ENCODE results near the gene SNN.

Gene SNN

GRCh38 chr16:11655655-11656054, 12.6 kb upstream of the SNN start:
- Mint-ChIP-seq H3K9me3 (no peaks in the 10 kb centered on the region), H3K27ac (no peak overlapping the region), H3K4me3 (no peak overlapping the region), H3K36me3 (ENCODE audit: low read depth) (no peaks in the 10 kb centered on the region), H3K27me3 (ENCODE audit: low read depth) (peaks cover 3% of the 10 kb centered on the region), H3K4me1 (no peaks in the 10 kb centered on the region)
- no peak for TF ChIP-seq CTCF (IDR thresholded peaks at IDR 0.05; ENCODE audit: unreplicated experiment in 3 of 3)

GRCh38 chr16:11657556-11657955, 10.7 kb upstream of the SNN start:
- H3K27me3 Mint-ChIP-seq (ENCODE audit: low read depth), result peaks cover 3% of the 10 kb centered on the region
- H3K36me3 Mint-ChIP-seq (ENCODE audit: low read depth), result no peaks in the 10 kb centered on the region
- H3K4me1 Mint-ChIP-seq, result no peaks in the 10 kb centered on the region
- no peak overlapping the region for H3K4me3 Mint-ChIP-seq
- H3K9me3 Mint-ChIP-seq, result no peaks in the 10 kb centered on the region
- no peak overlapping the region for H3K27ac Mint-ChIP-seq
- no peak for TF ChIP-seq CTCF (IDR thresholded peaks at IDR 0.05; ENCODE audit: unreplicated experiment in 3 of 3)

- Mint-ChIP-seq H3K36me3 (ENCODE audit: low read depth) (no peaks in the 10 kb centered on the region), H3K27ac (no peak overlapping the region)
- TF ChIP-seq CTCF (IDR thresholded peaks at IDR 0.05; ENCODE audit: unreplicated experiment in 3 of 3), result no peak
These were observed 9.2 kb upstream of the SNN start for GRCh38 chr16:11658896-11659708.

GRCh38 chr16:11660565-11660964, 7.7 kb upstream of the SNN start:
- no peaks in the 10 kb centered on the region for H3K9me3 Mint-ChIP-seq
- no peaks in the 10 kb centered on the region for H3K36me3 Mint-ChIP-seq (ENCODE audit: low read depth)
- no peak overlapping the region for H3K27ac Mint-ChIP-seq
- no peak for TF ChIP-seq CTCF (IDR thresholded peaks at IDR 0.05; ENCODE audit: unreplicated experiment in 3 of 3)
- no peaks in the 10 kb centered on the region for H3K4me1 Mint-ChIP-seq
- H3K27me3 Mint-ChIP-seq (ENCODE audit: low read depth), result peaks cover 3% of the 10 kb centered on the region
- H3K4me3 Mint-ChIP-seq, result no peak overlapping the region

More at GRCh38 chr16:11658896-11659708, 9.2 kb upstream of the SNN start:
- H3K4me1 Mint-ChIP-seq, result no peaks in the 10 kb centered on the region
- peaks cover 3% of the 10 kb centered on the region for H3K27me3 Mint-ChIP-seq (ENCODE audit: low read depth)
- no peak overlapping the region for H3K4me3 Mint-ChIP-seq
- H3K9me3 Mint-ChIP-seq, result no peaks in the 10 kb centered on the region

DNA sequence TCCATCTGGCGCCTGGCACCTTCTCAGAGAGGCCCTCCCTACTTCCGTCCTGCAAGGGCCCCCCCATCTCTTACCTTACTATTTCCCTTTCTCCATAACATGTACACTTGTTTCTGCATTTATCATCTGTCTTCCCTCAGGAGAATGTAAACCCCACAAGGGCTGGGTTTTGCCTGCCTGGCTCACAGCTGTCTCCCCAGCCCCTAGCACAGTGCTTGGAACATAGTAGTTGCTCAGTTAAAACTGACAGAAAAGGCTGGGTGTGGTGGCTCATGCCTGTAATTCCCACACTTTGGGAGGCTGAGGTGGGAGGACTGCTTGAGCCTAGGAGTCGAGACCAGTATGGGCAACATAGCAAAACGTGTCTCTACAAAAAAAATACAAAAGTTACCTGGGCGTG, 5.7 kb upstream of the SNN start:
- peaks cover under 1% of the 10 kb centered on the region for H3K27me3 Mint-ChIP-seq (ENCODE audit: low read depth)

More for the DNA sequence above, 5.7 kb upstream of the SNN start:
- Mint-ChIP-seq H3K27ac (no peak overlapping the region), H3K4me1 (no peaks in the 10 kb centered on the region), H3K9me3 (no peaks in the 10 kb centered on the region), H3K36me3 (ENCODE audit: low read depth) (no peaks in the 10 kb centered on the region), H3K4me3 (no peak overlapping the region)
- TF ChIP-seq CTCF (IDR thresholded peaks at IDR 0.05; ENCODE audit: unreplicated experiment in 3 of 3), result no peak

Data from nephron (organoid).